Activated gamma-delta T cell treated with Interleukin-2 at 50 U/mL for 16 hours (primary cell): ENCODE measurements around the gene ARHGAP25.
A peak's percentile ranks its signal among the peaks of the same experiment; 100 is the strongest.

Experiments used
- DNase-seq: peaks from one replicate; pipeline ENCODE4 v3.0.0-alpha.2; 2020

The ARHGAP25 gene

DNA sequence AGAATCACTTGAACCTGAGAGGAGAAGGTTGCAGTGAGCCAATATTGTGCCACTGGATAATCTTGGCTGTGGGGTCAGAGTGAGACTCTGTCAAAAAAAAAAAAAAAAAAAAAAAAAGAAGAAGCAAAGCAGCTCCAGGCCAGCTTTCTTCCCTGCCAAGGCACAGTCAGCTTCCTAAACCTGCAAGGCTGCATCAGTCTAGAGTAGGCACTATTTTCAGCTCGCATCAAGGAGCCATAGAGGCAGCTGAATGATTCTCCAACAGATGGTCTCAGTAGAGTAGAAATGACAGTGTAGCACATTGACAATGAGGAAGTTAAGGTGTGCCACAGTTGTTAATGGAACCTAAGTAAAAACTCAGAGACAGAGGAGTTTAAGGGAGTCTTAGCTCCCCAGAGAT, 101.0 kb downstream of the ARHGAP25 start:
- no peak for DNase-seq

DNA sequence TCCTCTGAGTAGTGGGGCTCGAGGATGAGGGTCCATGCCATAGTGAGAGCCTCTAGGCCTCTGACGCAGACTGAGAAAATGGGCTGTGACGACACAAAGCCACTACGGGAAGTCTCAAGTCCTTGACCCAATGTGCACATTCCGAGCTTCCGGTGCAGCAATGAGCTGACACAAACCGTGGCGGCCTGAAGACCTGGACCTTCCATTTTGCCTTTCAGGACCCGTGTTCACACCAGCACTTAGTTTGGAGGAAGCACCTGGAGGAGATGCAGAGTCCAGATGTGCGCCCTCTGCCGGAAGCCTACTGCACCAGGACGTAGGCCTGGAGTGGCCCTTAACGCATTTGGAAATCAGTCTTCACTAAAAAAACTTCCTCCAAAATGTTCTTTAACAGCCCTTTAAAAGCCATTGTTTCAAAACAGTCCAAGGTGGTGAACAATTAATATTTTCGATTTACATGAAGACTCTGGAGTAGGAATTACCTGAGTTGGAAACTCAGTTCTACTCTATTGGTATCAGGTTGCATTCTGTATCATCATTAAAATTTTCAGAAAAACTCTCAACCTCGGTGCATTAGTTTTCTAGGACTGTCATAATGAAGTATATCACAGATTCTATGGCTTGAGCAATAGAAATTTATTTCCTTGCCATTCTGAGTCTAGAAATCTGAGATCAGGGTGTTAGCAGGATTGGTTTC, 102.7 kb downstream of the ARHGAP25 start:
- DNase-seq: peak; percentile 72

DNA sequence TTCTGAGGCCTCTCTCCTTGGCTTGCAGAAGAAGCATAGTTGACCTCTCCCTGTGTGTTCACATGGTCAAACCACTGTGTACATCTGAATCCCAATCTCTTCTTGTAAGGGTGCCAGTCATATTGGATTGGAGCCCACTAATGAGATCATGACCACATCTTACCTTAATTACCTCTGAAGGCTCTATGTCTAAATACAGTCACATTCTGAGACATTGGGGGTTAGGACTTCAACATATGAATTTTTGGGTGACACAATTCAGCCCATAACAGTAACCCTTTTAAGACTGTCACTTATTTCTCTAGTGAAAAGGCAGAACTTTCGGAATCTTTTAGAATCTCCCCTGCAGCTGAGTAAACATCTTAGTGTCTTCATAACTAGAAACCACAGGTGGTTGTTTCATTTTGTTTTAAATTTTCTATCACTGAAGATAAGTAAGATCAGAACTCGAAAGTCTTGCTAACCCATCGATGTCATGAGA, 103.3 kb downstream of the ARHGAP25 start:
- no peak for DNase-seq

DNA sequence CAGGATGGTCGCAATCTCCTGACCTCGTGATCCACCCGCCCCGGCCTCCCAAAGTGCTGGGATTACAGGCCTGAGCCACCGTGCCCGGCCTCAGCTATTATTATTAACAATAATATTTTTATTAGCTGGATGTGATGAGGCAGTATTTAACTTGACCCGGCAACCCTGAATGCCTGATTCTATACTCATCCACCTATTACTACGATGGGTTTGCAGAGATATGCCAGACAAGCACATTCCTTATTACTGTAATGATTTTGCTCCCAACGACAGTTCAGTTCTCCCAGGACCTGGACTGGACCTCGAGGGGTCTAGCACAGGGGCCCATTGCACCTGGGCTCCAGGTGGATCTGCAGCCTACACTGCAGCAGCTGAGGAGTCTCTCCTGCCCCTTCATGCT, 104.0 kb downstream of the ARHGAP25 start:
- DNase-seq: no peak

DNA sequence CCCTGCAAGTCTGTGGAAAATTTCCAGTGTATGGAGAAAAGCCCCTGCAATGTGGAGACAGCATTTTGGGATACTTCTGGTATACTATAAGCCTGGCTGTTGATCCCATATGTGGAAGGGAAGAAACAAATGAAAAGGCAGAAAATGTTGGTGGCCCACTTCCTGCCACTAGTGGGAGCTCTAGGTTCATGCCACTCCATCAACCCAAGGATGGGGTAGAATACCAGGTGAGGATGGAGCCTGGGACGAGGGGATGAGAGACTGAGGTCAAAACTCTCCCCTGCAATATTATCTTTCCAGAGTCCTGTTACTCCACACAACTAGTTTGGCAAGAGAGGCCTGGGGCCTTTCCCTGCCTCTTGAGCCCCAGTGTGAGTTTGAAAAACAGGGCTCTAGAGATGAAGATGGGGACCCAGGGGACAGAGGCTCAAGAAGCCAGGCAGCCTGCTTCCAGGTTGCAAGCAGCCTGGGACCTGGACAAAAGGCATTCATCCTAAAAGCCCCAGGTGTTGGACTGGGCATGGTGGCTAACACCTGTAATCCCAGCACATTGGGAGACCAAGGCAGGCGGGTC, 104.7 kb downstream of the ARHGAP25 start:
- DNase-seq: no peak

DNA sequence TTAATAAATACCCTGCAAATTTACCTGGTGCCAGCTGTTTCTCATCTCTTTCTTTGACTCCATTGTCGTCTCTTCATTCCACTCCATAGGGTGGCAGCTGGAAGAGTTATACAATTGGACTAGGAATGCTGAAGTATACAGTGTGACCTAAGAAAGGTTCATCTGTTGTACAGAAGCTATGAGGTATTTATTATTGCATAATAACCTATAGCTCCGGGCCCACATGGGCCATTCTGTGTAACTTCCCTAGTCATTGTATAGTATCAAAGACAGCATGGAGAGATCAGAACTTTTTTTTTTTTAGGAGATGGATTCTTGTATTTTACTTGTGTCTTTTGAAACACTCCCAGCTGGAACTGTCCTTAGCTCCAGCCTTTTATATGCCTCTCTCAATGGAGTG, 110.4 kb downstream of the ARHGAP25 start:
- no peak for DNase-seq

DNA sequence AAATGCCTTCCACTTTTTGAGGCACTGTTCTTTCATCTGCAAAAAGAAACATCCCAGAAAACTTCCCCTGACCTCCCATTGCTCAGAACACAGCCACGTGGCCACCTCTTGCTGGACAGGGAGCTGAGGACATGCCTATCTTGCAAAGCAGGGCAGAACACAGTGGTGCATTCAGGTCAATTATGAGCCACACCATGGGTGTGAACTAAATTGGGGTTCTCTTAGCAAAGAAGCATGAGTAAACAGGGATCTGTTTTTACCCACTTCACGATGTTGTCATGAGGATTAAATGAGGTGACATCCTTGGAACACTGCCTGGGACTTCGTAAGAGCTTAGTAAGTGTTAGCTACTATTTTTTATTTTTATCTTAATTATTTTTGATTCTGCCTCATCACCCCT, 111.5 kb downstream of the ARHGAP25 start:
- DNase-seq: no peak

DNA sequence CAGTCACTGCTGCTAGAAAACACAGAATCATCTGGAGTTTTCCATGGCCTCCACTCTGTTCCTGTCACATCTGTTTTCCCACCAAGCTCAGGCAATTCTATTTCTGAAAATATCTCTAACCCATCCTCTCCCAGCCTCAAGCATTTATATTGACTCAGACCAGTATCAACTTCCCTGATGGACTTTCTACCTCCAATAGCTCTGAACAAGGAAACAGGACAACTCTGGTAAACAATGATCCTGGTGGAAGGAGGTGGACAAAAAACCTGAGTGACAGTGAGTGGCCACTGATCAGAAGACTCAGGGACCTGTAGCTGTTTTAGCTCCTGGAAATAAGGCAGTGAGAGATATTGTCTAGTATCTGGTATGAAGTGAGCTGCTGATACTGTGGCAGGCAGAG, 113.1 kb downstream of the ARHGAP25 start:
- DNase-seq: no peak

DNA sequence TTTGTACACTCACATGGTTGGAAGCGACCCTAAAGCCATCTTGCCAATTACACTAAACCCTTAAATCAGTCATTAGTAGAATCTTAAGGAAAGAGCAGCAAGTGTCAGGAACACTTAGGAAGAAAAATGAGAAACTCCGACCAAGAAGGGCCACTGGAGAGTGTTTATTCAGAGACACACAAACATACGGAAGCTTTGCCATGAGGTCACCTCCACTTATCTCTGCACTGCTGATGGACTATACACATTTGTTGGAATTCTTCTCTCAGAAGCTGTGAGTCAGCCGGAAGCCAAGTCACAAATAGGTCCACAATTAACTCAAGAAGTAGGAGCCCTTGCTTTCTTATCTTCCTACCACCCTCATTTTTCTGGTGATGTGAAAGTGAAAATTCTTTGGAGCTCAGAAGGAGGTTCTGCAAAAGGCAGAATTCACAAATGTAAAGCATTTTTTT, 115.0 kb downstream of the ARHGAP25 start:
- no peak for DNase-seq

DNA sequence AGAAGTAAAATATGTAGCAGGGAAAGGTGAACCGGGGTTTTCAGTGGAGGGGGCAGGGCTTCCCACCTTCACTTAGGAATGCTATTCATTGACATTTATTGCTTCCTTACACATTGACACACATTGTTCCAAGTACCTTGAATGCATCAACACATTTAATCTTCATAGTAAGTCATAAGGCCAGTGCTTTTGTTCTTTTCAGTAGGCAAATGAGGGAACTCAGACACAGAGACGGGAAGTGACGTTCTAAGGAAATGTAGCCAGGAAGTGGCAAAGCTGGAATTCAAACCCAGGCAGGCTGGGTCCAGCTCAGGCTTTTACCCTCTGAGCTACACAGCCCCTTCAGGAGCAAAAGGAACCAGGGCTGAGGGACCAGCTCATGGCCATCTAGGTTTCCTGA, 115.9 kb downstream of the ARHGAP25 start:
- DNase-seq: no peak

DNA sequence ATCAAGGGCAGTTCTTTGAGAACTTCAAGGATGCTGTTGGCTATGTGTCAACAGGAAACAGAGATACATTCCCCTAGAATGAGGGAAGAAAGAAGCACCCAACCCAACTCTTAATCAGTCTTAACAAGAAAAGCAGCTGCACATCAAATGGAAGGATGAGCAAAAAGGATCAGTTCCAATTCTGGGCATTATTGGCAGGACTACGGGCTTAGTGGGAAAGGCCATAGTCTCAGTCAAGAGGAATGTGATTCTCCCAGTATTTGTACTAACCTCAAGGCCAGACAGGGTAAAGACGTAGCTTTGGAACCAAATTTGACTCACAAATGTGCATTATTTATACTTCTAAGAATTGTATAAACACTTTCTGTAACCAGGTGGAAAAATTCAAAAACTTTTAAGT, 118.4 kb downstream of the ARHGAP25 start:
- no peak for DNase-seq

DNA sequence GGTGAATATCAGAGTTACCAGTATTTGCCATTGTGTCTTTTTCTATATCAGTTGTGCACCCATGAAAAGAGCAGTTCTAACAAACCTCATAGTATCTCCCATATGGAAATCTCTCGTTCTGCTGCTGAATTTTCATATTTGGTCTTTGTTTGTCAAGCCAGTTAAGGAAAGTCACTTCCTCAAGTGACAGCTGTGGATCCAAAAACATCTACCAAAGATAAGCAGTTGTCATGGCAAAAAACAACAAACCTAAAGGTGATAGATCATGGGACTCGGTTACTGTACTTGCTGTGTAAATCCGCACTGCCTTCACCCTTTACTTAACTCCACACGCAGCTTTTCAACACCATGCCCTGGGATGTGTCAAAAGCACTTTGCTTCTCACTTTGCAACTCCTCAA, 119.3 kb downstream of the ARHGAP25 start:
- DNase-seq: no peak

DNA sequence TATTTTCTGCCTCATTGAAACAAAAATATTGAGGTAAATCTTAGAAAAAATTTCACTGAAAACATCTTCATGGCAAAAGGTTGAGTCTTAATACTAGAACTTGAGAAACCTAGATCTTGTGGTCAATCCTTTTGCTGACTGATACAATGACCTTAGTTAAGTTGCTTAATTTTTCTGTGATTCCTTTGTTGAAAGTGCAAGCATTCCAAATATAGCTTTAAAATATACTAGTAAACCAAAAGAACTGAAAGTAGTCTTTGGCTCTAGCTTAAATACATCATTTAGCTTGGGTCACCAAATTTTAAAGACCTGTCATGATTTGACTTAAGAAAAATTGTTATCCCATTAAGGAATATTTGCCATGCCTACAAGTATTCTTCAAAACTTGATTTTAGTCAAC, 119.9 kb downstream of the ARHGAP25 start:
- DNase-seq: no peak

DNA sequence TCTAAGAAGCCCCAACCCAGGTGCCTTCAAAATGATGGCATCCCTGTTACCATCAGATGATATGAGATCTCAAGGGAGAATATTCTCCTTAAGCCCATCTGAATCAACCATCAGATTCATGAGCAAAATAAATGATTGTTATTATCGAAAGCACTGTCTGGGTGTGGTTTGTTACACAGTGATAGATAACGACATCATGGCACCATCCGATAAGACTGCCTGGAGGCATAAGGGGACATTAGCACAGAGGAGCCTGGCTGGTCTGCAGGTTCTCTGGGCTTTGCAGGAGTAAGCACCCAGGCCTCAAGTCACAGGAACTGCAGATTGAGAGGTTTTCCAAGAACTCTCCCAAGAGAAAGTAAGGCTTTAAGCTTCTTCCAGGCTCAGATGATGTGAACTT, 120.9 kb downstream of the ARHGAP25 start:
- DNase-seq: no peak

DNA sequence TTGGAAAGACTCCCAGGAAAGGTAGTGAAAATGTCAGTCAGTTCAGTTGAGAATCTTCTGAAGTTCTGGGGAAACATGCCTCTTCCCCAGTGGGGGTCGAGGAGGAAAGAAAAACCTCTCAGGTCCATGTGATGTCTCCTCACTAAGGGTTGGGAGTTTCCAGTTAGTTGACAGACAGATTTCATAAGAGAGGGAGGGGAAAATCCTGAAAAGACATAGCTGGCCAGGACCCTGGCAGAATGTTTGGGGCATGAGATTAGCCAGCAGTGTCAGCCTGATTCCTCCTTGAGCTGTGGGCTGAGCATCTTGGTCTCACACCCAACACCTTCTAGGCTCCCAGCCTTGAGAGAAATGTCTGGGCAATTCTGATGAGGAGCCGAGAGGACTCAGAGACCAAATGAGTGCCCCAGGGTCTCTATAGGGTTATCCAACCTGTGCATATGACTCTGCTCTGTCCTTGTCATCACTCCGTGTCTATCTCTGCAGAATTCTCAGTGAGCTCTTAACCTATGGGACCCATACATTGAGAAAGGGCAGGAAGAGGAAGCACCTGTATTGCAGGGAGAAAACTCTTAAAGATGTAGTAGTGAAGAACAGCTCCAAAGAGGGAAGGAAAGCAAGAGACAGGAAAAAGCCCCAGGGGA, 122.7 kb downstream of the ARHGAP25 start:
- no peak for DNase-seq

DNA sequence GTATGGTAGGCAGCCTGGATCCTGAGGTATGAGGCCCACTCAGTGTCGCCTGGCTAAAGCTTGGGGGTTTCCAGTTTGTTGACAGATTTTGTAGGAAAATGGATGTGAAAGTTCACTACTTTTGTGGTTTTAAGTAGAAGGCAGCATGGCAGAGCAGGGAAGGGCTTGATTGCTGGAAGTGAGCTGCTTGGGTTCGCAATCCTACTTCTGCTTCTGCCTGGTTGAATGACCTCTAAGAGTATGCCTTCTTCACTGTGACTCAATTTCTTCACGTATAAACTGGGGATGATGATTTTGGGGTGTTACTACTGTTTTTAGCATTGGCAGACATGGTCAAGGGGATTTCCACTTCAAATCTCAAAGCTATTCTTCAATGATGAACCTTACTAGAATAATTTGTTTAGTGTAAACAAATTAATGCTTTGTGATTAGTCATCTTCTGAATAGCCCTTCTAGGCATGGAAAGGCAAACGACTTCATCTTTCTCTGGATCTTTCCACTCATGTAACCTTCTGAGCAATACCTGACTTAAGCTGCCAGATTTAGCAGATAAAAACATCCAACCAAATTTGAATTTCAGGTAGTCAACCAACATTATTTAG, 123.3 kb downstream of the ARHGAP25 start:
- DNase-seq: no peak

DNA sequence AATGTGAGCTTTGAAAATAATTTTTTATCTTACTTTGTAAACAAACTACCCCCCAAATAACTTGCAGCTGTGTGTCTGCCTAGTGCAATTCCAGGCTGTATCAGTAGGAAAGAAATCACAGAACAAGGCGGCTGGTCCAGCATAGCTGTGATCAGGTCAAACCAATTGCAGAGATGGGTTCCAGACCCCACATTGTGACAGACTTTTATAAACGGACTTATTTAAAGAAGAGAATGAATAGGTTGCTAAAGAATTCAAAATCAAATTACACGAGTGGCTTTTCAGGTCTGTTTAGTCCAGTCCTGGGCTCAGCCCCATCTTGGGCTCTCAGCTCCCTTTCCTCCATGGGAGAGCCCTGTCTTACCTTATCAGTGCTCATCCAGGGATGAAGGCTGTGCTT, 125.5 kb downstream of the ARHGAP25 start:
- no peak for DNase-seq

DNA sequence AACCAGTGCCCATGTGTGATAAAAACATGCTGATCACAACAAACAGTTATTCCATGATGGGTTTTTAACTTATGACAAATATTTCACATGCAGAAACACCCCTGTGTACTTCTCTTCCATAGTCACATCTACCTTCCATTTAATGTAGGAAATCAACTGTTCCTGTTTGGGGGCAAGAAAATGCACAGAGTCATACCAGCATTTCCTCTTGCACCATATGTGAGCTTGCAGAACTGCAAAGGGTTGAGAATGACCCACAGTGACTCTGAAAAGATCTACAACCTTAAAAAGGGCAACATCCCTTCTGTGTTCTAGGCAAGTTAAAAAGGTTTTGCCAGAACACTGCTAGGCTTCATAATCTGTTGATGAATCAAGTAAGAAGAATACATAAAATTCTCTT, 126.7 kb downstream of the ARHGAP25 start:
- DNase-seq: no peak

DNA sequence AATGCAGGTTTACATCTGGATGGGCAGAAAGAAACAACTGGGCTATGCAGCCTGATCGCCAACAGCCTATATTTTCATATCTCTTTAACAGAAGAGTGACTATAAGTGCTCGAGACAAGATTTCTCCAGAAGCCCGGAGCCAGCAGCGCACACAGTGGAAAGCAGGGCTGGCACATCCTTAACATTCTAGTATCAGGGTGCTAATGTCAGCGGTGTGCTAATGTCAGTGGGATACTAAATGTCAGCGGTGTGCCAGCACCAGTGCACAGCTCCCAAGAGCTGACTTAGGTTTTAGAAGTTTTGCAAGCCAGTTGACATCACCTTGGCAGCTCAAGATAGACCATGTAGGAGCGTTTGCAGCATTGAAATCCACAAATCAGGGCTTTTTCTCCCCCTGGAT, 128.3 kb downstream of the ARHGAP25 start:
- no peak for DNase-seq

DNA sequence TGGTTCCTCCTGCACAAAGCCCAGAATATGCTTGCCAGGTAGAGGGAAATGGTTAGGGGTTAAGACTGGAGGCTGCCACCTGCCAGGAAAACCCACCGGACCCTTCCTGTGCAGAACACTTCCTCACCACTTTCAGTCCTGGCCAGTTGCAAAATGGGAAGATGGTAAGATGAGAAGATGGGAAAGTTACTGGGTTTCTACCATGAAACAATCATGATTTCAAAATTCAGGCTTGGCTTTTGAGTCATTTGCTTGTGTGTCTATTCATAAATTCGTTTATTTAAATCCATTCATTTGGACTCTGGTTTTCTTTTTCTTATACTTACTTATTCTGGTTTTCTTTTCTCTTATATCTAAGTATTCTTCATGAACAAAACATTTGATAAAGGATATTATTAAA, 129.4 kb downstream of the ARHGAP25 start:
- DNase-seq: no peak

DNA sequence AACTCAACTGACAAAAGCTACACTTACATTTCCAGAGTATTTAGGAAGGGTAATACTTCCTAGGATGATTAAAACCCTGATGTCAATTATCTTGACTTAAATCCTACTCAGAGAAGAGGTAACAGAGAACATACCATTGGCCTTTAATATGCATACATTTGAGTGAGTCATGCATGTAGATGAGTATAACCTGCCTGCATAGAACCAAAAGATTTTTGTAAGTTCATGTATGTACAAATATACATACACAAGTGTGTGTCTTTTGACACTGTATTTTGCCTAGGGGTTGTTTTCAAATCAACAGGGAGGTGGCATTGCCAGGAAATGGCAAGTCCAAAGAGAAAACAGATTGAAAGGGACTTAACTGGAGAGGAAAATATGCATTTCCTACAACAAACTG, 130.5 kb downstream of the ARHGAP25 start:
- DNase-seq: no peak

DNA sequence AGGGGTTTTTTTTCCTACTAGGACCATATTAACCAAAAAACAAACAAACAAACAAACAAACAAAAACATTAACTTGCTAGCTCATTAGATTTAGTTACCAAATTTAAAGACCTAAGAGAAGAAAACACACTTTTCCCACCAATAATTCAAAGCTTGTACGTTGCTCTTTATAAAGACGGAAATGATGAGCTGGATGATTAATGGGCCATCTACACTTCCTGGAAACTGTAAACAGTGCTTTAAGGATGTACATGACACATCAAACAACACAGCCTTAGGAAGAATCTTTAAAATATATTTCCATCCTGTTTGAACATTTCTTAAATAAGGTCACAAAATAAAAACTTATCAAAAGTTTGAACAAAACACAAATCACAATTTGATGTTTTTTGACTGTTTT, 135.6 kb downstream of the ARHGAP25 start:
- DNase-seq: no peak

DNA sequence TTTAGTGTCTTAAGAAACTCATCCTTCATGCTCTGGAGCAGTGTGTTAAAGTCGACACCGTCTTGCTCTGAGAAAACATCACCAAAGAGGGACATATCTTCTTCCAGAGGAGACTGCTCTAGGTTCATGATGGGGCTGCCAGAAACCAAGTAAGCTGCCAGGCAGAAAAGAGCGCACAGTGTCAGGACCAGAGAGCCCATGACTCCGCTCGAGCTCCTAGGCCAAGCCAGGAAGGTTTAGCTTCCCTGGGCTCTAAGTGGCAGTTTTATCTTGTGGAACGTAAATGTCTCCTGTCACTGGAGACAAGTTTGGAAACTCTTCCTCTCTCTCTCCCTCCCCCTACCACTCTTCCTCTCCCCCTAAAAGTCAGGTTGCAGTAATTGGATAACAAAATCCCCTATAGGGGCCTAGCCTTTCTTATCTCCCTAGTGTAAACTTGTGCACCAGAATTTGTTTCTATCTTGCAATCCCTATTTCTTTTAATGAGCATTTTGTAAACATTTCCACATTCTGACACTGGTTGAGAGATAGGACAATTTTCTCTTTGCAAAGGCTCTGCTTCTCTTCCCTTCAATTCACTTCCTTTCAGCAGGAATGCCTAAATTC, 136.7 kb downstream of the ARHGAP25 start, which contains the start of gene BMP10:
Gene BMP10, minus strand, starts transcription at position 239 of the 606 bp plus-strand sequence. Its CDS starts 39 bp downstream, at position 200.
- DNase-seq: no peak
